T-helper 2 cell treated with Interferon-gamma antibody and Interleukin-4, amounts not matched to agents 5 μg/mL and 100 μg/mL, for 36 hours (primary cell): ENCODE measurements around the gene OR2H1.
"Not testable (repeated sequence)": the region's sequence is repeated elsewhere in the genome, so short reads cannot be mapped to it uniquely, and the experiment has no call there.

ENCODE experiments used
- DNase-seq: peaks from one replicate; pipeline ENCODE4 v3.0.0; 2021; ENCODE audit warnings: low spot score
- H3K27ac Mint-ChIP-seq: one replicate; pipeline ENCODE4 v1.8.0; 2021; ENCODE audit warnings: mild to moderate bottlenecking, mixed read lengths
- H3K27me3 Mint-ChIP-seq: one replicate; pipeline ENCODE4 v1.8.0; 2021; ENCODE audit warnings: low read depth, mixed read lengths
- H3K36me3 Mint-ChIP-seq: one replicate; pipeline ENCODE4 v1.8.0; 2021; ENCODE audit warnings: low read depth, mixed read lengths
- H3K4me1 Mint-ChIP-seq: one replicate; pipeline ENCODE4 v1.8.0; 2021; ENCODE audit warnings: low read depth, mixed read lengths
- H3K4me3 Mint-ChIP-seq: one replicate; pipeline ENCODE4 v1.8.0; 2022; ENCODE audit warnings: mild to moderate bottlenecking, moderate library complexity, mixed read lengths
- H3K9me3 Mint-ChIP-seq: one replicate; pipeline ENCODE4 v1.8.0; 2021; ENCODE audit warnings: mixed read lengths

The OR2H1 gene

DNA sequence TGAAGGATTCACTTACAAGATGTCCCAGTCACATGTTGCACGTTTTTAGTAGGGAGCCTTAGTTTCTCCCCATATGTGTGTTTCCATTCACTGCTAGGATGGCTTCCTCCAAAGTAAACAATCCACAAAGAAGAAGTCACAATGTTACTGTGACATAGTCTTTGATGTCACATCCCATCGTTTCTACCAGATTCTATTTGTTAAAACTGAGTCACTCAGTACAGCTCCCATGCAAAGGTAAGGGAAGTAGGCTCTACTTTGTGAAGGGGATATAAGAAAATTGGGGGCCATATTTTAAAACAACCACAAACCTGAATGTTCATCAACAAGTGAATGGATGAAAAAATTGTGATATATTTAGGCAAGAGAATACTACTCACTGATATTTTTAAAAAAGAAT is at the start of gene OR2H1, which contains the start of gene OR11A1:
TSS of gene OR2H1 (plus strand) at position 185 of the 400 bp plus-strand sequence. CDS start 4,615 bp downstream, outside the sequence.
TSS of gene OR11A1 (minus strand) at position 101 of the 400 bp plus-strand sequence. CDS start 29,430 bp downstream, outside the sequence.
- Mint-ChIP-seq H3K27me3 (peaks cover 20% of the 10 kb centered on the region), H3K4me3 (no peak within 1 kb of the TSS), H3K4me1 (no peaks in the 10 kb centered on the region), H3K9me3 (no peaks in the 10 kb centered on the region), H3K27ac (no peak within 1 kb of the TSS), H3K36me3 (no peaks in the 10 kb centered on the region)
- no peak for DNase-seq

DNA sequence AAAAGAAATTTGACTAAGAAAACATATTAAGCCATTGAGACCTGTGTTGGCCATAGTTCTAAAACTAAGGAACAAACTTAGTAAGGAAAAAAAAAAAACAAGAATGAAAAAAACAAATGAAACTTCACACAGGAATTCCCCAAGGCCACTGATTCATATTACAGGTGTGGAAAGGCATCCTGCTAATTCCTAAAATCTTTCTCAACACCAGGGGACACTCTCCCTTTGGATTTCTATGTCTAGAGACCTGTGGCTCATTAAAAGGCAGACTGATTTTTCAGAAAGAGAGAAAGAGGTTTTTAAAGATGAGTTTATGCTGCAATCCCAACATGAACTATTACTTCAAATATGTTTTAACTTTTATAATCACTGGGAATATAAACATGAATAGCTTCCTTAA is 42.4 kb upstream of the OR2H1 start, which contains the start of gene OR12D1:
TSS of gene OR12D1 (plus strand) at position 341 of the 400 bp plus-strand sequence.
- DNase-seq: no peak
- H3K27me3 Mint-ChIP-seq: peaks cover 1% of the 10 kb centered on the region
- H3K4me1 Mint-ChIP-seq: no peaks in the 10 kb centered on the region
- peaks cover 9% of the 10 kb centered on the region for H3K9me3 Mint-ChIP-seq
- H3K27ac Mint-ChIP-seq: no peak within 1 kb of the TSS
- H3K36me3 Mint-ChIP-seq: no peaks in the 10 kb centered on the region
- no peak within 1 kb of the TSS for H3K4me3 Mint-ChIP-seq

DNA sequence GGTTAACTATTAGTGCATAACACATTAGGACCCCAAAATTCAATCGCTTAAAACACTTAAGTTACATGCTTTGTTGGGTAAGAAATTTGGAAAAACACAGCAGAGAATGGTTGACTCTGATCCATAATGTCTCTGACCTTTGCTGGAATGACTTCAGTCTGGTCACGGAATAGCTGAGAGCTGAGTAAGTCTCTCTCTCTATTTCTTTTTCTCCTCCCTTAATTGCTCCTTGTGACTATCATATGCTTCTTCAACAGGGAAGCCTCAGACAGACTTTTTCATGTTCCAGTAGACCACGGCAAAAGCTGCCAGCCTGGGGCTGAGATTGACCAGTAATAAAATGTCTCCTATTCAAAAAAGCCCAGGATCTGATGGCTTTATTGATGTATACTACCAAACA is 37.4 kb upstream of the OR2H1 start:
- Mint-ChIP-seq H3K4me1 (no peaks in the 10 kb centered on the region), H3K27me3 (peaks cover 2% of the 10 kb centered on the region)

DNA sequence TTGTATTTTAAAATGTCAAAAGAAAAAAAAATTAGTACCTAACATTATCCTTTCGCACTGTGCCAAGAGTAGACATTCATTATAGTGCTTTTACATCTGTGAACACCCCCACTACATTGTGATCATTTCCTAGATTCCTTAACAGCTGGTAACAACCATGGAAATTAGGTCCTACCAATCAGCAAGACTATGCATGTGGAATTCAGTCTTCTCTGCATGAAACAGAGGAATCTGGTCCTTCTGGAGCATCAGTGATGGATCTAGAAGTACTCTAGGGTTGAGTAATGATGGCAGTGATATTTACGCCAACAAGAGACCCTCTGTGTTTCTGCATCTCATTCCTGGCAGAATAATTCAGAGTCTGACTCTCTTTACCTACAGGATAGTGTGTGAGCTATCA is 32.8 kb upstream of the OR2H1 start:
- peaks cover 2% of the 10 kb centered on the region for H3K27me3 Mint-ChIP-seq
- no peak for DNase-seq
- no peaks in the 10 kb centered on the region for H3K36me3 Mint-ChIP-seq
- no peaks in the 10 kb centered on the region for H3K4me1 Mint-ChIP-seq
- no peak overlapping the region for H3K27ac Mint-ChIP-seq
- no peaks in the 10 kb centered on the region for H3K9me3 Mint-ChIP-seq
- no peak overlapping the region for H3K4me3 Mint-ChIP-seq

More for the DNA sequence above, 37.4 kb upstream of the OR2H1 start:
- no peak for DNase-seq
- H3K36me3 Mint-ChIP-seq: no peaks in the 10 kb centered on the region
- H3K27ac Mint-ChIP-seq: no peak overlapping the region
- H3K9me3 Mint-ChIP-seq: no peaks in the 10 kb centered on the region
- no peak overlapping the region for H3K4me3 Mint-ChIP-seq

DNA sequence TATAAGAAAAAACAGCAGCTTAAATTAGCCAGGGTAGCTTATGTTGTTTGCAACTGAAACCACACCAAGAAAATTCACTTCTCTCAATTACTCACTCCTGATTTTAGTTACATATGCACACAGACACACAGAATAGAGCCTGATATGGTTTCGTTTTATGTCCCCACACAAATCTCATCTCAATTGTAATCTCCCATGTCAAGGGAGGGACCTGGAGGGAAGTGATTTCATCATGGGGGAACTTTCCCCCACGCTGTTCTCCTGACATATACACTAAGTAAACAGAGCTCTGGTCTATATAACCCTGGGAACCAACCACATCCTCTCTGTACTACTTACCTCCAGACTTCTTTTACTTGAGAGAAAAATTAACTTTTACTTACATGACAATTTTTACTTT is 32.4 kb upstream of the OR2H1 start:
- Mint-ChIP-seq H3K36me3 (no peaks in the 10 kb centered on the region), H3K4me1 (no peaks in the 10 kb centered on the region), H3K4me3 (no peak overlapping the region), H3K27me3 (peaks cover 2% of the 10 kb centered on the region), H3K27ac (no peak overlapping the region), H3K9me3 (no peaks in the 10 kb centered on the region)
- no peak for DNase-seq

DNA sequence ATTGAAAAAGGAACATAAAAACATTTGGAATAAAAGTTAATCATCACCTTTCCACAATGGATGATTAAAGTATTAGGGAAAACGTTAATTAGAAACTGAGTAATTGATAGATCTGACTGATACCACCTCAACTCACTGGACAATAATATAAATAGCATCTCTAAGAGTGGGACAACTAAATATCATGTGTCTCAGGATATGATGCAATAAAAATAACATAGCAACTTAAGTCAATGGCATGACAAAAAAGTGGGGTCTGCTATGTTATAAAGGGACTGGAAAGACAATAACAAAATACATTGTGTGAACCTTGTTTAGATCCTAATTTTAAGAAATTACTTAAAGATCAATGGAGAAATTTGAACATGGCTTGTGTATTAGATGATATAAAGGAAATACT is 31.9 kb upstream of the OR2H1 start:
- no peaks in the 10 kb centered on the region for H3K9me3 Mint-ChIP-seq

DNA sequence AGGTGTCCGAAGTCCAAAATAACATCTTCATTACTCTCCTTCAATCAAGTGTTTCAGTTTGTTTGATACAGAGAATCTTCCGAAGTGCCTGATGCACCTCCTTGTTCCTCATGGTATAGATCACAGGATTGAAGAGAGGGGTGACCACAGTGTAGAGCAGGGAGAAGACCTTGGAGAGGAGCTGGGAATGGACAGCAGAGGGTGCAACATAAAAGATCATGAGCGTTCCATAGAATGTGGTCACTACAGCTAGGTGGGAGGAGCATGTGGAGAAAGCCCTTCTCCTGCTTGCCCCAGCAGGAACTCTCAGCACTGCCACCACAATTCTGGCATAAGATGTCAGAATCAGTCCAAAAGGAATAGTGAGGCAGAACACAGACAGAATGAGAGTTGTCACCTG is 30.3 kb upstream of the OR2H1 start:
- no peak overlapping the region for H3K4me3 Mint-ChIP-seq
- no peaks in the 10 kb centered on the region for H3K36me3 Mint-ChIP-seq
- H3K27ac Mint-ChIP-seq: no peak overlapping the region

More for the DNA sequence above, 31.9 kb upstream of the OR2H1 start:
- Mint-ChIP-seq H3K36me3 (no peaks in the 10 kb centered on the region), H3K27me3 (peaks cover 3% of the 10 kb centered on the region), H3K4me3 (no peak overlapping the region), H3K27ac (no peak overlapping the region), H3K4me1 (no peaks in the 10 kb centered on the region)
- DNase-seq: no peak

DNA sequence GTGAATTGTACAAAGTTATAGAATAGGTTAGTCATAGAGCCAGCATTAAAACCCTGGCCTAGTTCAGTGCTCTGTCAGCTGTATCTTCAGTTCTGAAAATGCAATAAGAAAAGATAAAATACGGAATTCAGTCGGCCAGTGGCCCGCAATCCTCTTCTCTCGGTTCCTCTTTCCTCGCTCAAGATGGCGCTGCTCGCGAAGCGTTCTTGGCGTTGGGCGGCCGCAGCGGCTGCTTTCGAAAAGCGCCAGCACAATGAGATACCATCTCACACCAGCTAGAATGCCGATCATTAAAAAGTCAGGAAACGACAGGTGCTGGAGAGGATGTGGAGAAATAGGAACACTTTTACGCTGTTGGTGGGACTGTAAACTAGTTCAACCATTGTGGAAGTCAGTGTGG is 20.2 kb upstream of the OR2H1 start:
- not testable (repeated sequence) for H3K4me3 Mint-ChIP-seq, H3K27ac Mint-ChIP-seq, H3K36me3 Mint-ChIP-seq, DNase-seq, H3K4me1 Mint-ChIP-seq, H3K9me3 Mint-ChIP-seq, H3K27me3 Mint-ChIP-seq

More for the DNA sequence above, 30.3 kb upstream of the OR2H1 start:
- Mint-ChIP-seq H3K4me1 (no peaks in the 10 kb centered on the region), H3K9me3 (no peaks in the 10 kb centered on the region), H3K27me3 (peaks cover 5% of the 10 kb centered on the region)
- no peak for DNase-seq

DNA sequence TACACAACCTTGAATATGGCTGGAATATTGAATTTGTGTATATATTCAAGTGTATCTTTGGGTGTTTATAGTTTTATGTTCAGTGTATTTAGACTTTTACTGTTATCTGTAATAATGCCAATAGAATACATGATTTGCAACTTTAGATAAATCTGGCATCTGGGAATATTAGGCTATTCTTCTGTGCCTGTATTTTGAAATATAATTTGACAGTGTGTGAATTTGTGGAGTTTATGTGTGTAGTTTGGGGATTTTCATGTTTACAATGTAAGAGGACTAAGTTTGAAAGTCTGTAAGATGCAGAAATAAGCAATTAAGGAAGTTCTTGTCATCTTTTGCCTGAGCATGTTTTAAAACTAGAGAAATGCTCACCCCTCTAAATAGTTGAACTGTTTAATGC is 17.9 kb upstream of the OR2H1 start, which contains the start of gene OR10C1:
TSS of gene OR10C1 (plus strand) at position 301 of the 400 bp plus-strand sequence. CDS start 710 bp downstream, outside the sequence.
- Mint-ChIP-seq H3K4me1 (no peaks in the 10 kb centered on the region), H3K36me3 (no peaks in the 10 kb centered on the region), H3K4me3 (no peak within 1 kb of the TSS), H3K27ac (no peak within 1 kb of the TSS), H3K9me3 (no peaks in the 10 kb centered on the region), H3K27me3 (peaks cover 4% of the 10 kb centered on the region)
- no peak for DNase-seq

DNA sequence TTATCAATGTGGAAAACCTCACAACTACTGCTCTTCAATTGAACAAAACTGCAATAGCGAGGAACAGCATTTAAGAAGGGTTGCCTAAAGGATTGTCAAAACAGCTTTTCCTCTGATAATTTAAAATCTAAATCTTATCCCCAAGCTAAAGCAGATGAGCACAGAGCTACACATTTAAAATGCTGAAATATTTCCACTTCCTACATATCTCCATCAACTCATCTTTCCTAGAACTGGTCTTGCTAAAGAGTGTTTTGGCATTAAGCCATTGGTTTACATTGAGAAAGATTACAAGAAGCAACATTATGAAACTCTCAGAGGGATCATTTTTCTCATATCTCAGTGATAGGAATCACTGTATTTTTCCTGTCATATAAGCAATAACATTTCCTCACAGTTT is 14.2 kb upstream of the OR2H1 start:
- H3K27ac Mint-ChIP-seq: no peak overlapping the region
- H3K4me1 Mint-ChIP-seq: no peaks in the 10 kb centered on the region
- H3K27me3 Mint-ChIP-seq: peaks cover 2% of the 10 kb centered on the region
- no peaks in the 10 kb centered on the region for H3K36me3 Mint-ChIP-seq
- H3K4me3 Mint-ChIP-seq: no peak overlapping the region
- H3K9me3 Mint-ChIP-seq: no peaks in the 10 kb centered on the region
- no peak for DNase-seq

DNA sequence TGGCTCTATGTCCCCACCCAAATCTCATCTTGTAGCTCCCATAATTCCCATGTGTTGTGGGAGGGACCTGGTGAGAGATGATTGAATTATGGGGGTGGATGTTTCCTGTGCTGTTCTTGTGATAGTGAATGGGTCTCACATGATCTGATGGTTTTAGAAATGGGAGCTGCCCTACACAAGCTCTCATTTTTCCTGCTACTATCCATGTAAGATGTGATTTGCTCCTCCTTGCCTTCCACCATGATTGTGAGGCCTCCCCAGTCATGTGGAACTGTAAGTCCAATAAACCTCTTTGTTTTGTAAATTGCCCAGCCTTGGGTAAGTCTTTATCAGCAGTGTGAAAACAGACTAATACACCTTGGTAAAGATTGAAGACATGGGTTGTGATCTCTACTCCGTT is 12.9 kb upstream of the OR2H1 start:
- H3K4me3 Mint-ChIP-seq, DNase-seq, H3K27ac Mint-ChIP-seq, H3K4me1 Mint-ChIP-seq, H3K9me3 Mint-ChIP-seq, H3K36me3 Mint-ChIP-seq, H3K27me3 Mint-ChIP-seq: not testable (repeated sequence)

DNA sequence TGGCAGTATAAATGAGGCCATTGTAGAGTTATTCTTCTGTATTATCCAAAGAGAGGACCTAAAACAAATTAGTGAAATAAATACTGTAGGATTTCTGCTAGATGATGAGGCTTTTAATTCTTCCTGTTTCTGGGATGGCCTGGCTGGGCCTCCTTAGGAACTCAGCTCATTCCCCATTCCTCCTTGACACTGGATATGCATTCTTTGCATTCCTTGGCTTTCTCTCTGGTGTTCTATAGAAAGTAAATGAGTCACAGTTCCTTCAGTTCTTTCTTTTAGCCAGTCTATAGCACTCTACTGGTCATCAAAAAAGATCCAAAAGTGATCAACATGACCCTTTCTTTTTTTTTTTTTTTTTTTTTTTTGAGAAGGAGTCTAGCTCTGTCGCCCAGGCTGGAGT is 9.3 kb upstream of the OR2H1 start:
- peaks cover 5% of the 10 kb centered on the region for H3K9me3 Mint-ChIP-seq
- DNase-seq: no peak
- H3K27me3 Mint-ChIP-seq: peaks cover 5% of the 10 kb centered on the region
- H3K27ac Mint-ChIP-seq: no peak overlapping the region
- no peak overlapping the region for H3K4me3 Mint-ChIP-seq
- no peaks in the 10 kb centered on the region for H3K36me3 Mint-ChIP-seq
- H3K4me1 Mint-ChIP-seq: no peaks in the 10 kb centered on the region

DNA sequence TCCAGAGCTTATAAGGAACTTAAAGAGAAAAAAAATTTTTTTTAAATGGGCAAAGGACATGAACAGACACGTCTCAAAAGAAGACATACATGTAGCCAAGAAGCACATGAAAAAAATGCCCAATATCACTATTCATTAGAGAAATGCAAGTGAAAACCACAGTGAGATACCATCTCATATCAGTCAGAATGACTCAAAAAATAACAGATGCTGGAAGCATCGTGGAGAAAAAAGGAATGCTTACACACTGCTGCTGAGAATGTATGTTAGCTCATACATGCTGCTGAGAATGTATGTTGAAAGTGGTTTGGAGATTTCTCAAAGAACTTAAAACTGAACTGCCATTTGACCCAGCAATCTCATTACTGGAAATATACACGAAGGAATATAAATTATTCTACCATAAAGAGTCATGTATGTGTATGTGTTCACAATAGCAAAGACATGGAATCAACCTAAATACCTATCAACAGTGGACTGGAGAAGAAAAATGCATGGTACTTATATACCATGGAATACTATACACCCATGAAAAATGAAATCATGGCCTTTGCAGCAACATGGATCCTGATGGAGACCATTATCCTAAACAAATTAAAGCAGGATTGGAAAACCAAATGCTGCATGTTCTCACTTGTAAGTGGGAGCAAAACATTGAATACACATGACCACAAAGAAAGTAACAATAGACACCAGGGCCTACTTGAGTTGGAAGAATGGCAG is 5.3 kb upstream of the OR2H1 start:
- peaks cover 5% of the 10 kb centered on the region for H3K9me3 Mint-ChIP-seq
- H3K4me1 Mint-ChIP-seq: no peaks in the 10 kb centered on the region
- no peaks in the 10 kb centered on the region for H3K36me3 Mint-ChIP-seq
- H3K4me3 Mint-ChIP-seq: no peak overlapping the region
- no peak for DNase-seq
- H3K27me3 Mint-ChIP-seq: peaks cover 9% of the 10 kb centered on the region
- H3K27ac Mint-ChIP-seq: no peak overlapping the region

DNA sequence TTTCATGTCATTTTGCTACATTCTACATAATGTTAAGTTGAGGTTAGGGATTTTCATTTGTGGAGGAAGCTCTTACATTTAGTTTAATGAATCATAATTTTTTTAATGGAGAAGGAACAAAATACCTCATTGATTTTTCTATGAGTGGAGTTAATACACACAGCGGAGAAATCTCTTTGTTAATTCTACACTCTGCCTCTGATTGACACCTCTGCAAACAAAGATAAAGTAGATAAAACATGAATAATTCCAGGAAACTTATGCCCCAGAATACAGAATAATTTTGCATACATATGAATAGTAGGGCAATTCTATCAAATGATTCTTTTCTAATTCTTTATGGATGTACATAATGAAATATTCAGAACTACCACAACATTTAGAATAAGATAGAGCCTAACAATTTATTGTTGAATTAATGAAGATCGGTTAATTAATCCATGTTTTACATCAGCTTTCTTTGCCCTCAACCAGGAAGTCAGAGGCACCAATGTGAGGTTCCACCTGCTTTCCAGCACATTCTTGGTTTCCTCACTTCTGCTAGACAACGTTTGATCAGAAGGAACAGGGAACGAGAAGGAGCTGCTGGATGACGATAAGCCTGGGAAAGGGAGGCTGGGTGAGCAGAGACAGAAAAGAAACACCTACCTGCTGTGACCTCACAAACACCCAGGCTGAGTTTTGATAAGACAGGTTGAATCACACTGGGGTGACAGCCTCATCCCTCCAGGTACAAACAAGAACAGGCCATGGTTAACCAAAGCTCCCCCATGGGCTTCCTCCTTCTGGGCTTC is 4.3 kb downstream of the OR2H1 start:
- peaks cover 16% of the 10 kb centered on the region for H3K27me3 Mint-ChIP-seq
- no peak overlapping the region for H3K4me3 Mint-ChIP-seq
- H3K27ac Mint-ChIP-seq: no peak overlapping the region

More for the DNA sequence above, 4.3 kb downstream of the OR2H1 start:
- H3K4me1 Mint-ChIP-seq: no peaks in the 10 kb centered on the region
- DNase-seq: no peak
- H3K36me3 Mint-ChIP-seq: no peaks in the 10 kb centered on the region
- no peaks in the 10 kb centered on the region for H3K9me3 Mint-ChIP-seq
